T-cell (primary cell): Measurements from ENCODE around the gene WDR46. TPM values are rescaled to one million over a fixed set of nuclear protein-coding genes. Genes with fewer than 3 reads are reported as not detected.

Experiments used
- ATAC-seq, 4 experiments: fragments of 200-7000 bp in 3 of 4; fragments of 150-1000 bp in 1 of 4; cut with Tn5 transposase; replicated peaks in 1 of 4; 1 replicate in 3 of 4; 2 replicates in 1 of 4; pipeline ENCODE4 v1.10.0; 2021; ENCODE audit warnings: moderate library complexity in 3 of 4, mild to moderate bottlenecking in 2 of 4, moderate number of reproducible peaks in 1 of 4
- CTCF ChIA-PET, 2 donors: fragments of 300-600 bp; sonication (Branson Sonifier 250); formaldehyde crosslinking; loops; one replicate each; lab custom pipeline; 2022; ENCODE audit warnings: antibody characterized with exemption in 2 of 2; lab: Charles Lee
- POLR2A ChIA-PET, 2 donors: fragments of 300-600 bp; sonication (Branson Sonifier 250); formaldehyde crosslinking; loops; one replicate each; lab custom pipeline; 2022; ENCODE audit warnings: antibody characterized with exemption in 2 of 2; lab: Charles Lee
- DNase-seq, 35 experiments: peaks; one replicate each; pipeline versions ENCODE4 v3.0.0 to v3.0.0-alpha.2; 2013 to 2023
- H3K27ac ChIP-seq: one replicate; pipeline ENCODE4 v1.5.1; 2013; ENCODE audit warnings: low read length
- H3K27me3 ChIP-seq, 2 experiments: replicated peaks in 1 of 2; 1 replicate in 1 of 2; 2 replicates in 1 of 2; pipeline versions ENCODE4 v1.6.1 to v1.7.0; 2013; ENCODE audit warnings: low read length in 1 of 2, mixed read lengths in 1 of 2; ENCODE audit not compliant: control insufficient read depth in 2 of 2, insufficient read depth in 2 of 2; ENCODE audit errors: extremely low read depth in 1 of 2
- H3K36me3 ChIP-seq, 2 donors: 1 replicate in 1 of 2; 2 replicates in 1 of 2; pipeline versions ENCODE4 v1.6.1 to v1.7.0; 2013; ENCODE audit warnings: low read length in 1 of 2; ENCODE audit not compliant: control insufficient read depth in 2 of 2, insufficient read depth in 1 of 2; ENCODE audit errors: extremely low read depth in 1 of 2
- H3K4me1 ChIP-seq, 2 experiments: 1 replicate in 1 of 2; 2 replicates in 1 of 2; pipeline versions ENCODE4 v1.6.1 to v1.7.0; 2013; ENCODE audit warnings: low read length in 2 of 2, mixed read lengths in 1 of 2; ENCODE audit not compliant: insufficient read depth in 2 of 2, control insufficient read depth in 1 of 2; ENCODE audit errors: extremely low read depth in 1 of 2
- H3K4me3 ChIP-seq, 2 donors: 1 replicate in 1 of 2; 2 replicates in 1 of 2; pipeline versions ENCODE4 v1.5.1 to v1.7.0; 2013; ENCODE audit warnings: mild to moderate bottlenecking in 2 of 2, low read length in 1 of 2, moderate library complexity in 1 of 2; ENCODE audit not compliant: control insufficient read depth in 1 of 2; ENCODE audit errors: extremely low read depth in 1 of 2
- H3K9me3 ChIP-seq: 2 replicates; pipeline ENCODE4 v1.7.0; 2013
- H3K27ac Mint-ChIP-seq, 2 donors: one replicate each; pipeline ENCODE4 v1.8.0; 2020 to 2021; ENCODE audit warnings: mild to moderate bottlenecking in 2 of 2, mixed read lengths in 2 of 2
- H3K27me3 Mint-ChIP-seq, 2 donors: one replicate each; pipeline ENCODE4 v1.8.0; 2021 to 2022; ENCODE audit warnings: mixed read lengths in 2 of 2
- H3K36me3 Mint-ChIP-seq: one replicate; pipeline ENCODE4 v1.8.0; 2021; ENCODE audit warnings: mixed read lengths
- H3K4me1 Mint-ChIP-seq, 3 donors: one replicate each; pipeline ENCODE4 v1.8.0; 2020 to 2022; ENCODE audit warnings: mixed read lengths in 3 of 3, mild to moderate bottlenecking in 1 of 3
- H3K4me3 Mint-ChIP-seq, 3 donors: one replicate each; pipeline ENCODE4 v1.8.0; 2020 to 2022; ENCODE audit warnings: mild to moderate bottlenecking in 3 of 3, mixed read lengths in 3 of 3, moderate library complexity in 3 of 3
- H3K9me3 Mint-ChIP-seq, 3 donors: one replicate each; pipeline ENCODE4 v1.8.0; 2020 to 2022; ENCODE audit warnings: mixed read lengths in 3 of 3
- WGBS: methylation state at CpG from one replicate; pipeline ENCODE4 v1.1.5; 2013; ENCODE audit warnings: missing lambda C conversion rate; ENCODE audit not compliant: insufficient coverage; 5-methylcytosine and 5-hydroxymethylcytosine counted together
- total RNA-seq, 35 experiments: library from RNA in 6 of 35; stranded (reverse) in 6 of 35; fragments of 120-200 nt in 1 of 35; gene quantifications; one replicate each; pipeline versions ENCODE4 v1.2.1 to v1.2.4 and lab custom pipeline; 2013 to 2026

WDR46 gene
- total RNA-seq, 5 donors from 2014 or later (not counting 1 experiment from before 2014, with no cell fraction given): 38.3 to 74.4 (median 60.4) TPM

GRCh38 chr6:33294086-33294823 lies 5.2 kb upstream of the WDR46 start:
- Histone ChIP-seq H3K36me3 (peaks cover 3 to 61% of the 10 kb centered on the region in 2 donors), H3K27me3 (no peaks in the 10 kb centered on the region), H3K27ac (no peak overlapping the region), H3K4me3 (no peak overlapping the region), H3K4me1 (peaks cover 13 to 31% of the 10 kb centered on the region in 2 experiments), H3K9me3 (no peaks in the 10 kb centered on the region)
- Mint-ChIP-seq H3K4me3 (no peak overlapping the region), H3K4me1 (peaks cover 38 to 47% (median 41%) of the 10 kb centered on the region in 3 donors), H3K36me3 (peaks cover 30% of the 10 kb centered on the region), H3K27ac (peak overlapping the region; percentile 41 to 49), H3K27me3 (no peaks in the 10 kb centered on the region), H3K9me3 (no peaks in the 10 kb centered on the region)
- POLR2A ChIA-PET: no interaction called here
- DNase-seq (no peak), ATAC-seq (no peak)
- CTCF ChIA-PET: no interaction called here
- WGBS: 97% methylated on average over 8 of the region's 10 CpGs

GRCh38 chr6:33292996-33293682 lies 4.1 kb upstream of the WDR46 start:
- Mint-ChIP-seq H3K4me1 (peaks cover 44 to 55% (median 48%) of the 10 kb centered on the region in 3 donors), H3K4me3 (no peak overlapping the region), H3K36me3 (peaks cover 33% of the 10 kb centered on the region), H3K27me3 (no peaks in the 10 kb centered on the region), H3K27ac (no peak overlapping the region), H3K9me3 (no peaks in the 10 kb centered on the region)
- Histone ChIP-seq H3K4me1 (peaks cover 15 to 38% of the 10 kb centered on the region in 2 experiments), H3K9me3 (no peaks in the 10 kb centered on the region), H3K4me3 (no peak overlapping the region), H3K27ac (no peak overlapping the region), H3K27me3 (no peaks in the 10 kb centered on the region), H3K36me3 (peaks cover 3 to 61% of the 10 kb centered on the region in 2 donors)
- POLR2A ChIA-PET: no interaction called here
- ATAC-seq (no peak), DNase-seq (no peak)
- 100% methylated on average over 3 of the region's 16 CpGs for WGBS
- CTCF ChIA-PET: no interaction called here

DNA sequence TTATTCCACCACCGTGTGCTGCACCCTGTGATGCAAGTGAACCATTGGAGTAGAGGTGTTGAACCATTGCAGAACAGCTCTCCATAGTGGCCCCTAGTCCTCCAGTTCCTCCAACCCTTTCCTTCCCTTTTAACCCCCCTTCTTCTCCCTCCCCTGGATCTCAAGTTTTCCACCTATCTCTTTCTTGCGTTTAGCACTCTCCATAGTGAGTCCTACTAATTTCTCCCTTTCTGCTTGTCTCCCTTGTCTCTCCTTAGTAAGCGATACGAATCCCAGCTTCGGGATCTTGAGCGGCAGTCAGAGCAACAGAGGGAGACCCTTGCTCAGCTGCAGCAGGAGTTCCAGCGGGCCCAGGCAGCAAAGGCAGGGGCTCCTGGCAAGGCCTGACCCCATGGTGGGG lies 1.4 kb upstream of the WDR46 start:
- DNase-seq (no peak), ATAC-seq (no peak)
- H3K27me3 Mint-ChIP-seq: no peaks in the 10 kb centered on the region
- POLR2A ChIA-PET: interaction anchor here in 1 of 2 donors (2.8 kb wide), 1 partner anchor 13 kb away, joined by 10 read pairs; the partner anchor contains the start of gene B3GALT4
- peaks cover 8 to 54% of the 10 kb centered on the region in 2 donors for H3K36me3 ChIP-seq
- peak overlapping the region; percentile 93 to 96 (median 96) for H3K4me3 Mint-ChIP-seq
- peaks cover 44 to 51% (median 47%) of the 10 kb centered on the region in 3 donors for H3K4me1 Mint-ChIP-seq
- H3K27ac ChIP-seq: peak overlapping the region; percentile 65
- H3K9me3 ChIP-seq: no peaks in the 10 kb centered on the region
- H3K9me3 Mint-ChIP-seq: no peaks in the 10 kb centered on the region
- H3K27ac Mint-ChIP-seq: peak overlapping the region; percentile 92 to 96
- WGBS: 100% methylated on average over 1 of the region's 7 CpGs
- CTCF ChIA-PET: interaction anchor here in 1 of 2 donors (1.0 kb wide), 1 partner anchor 9 kb away, joined by 3 read pairs; no protein-coding TSS in a partner anchor
- peak overlapping the region in 1 of 2 donors; percentile 97 for H3K4me3 ChIP-seq
- peaks cover 13 to 33% of the 10 kb centered on the region in 2 experiments for H3K4me1 ChIP-seq
- no peaks in the 10 kb centered on the region for H3K27me3 ChIP-seq
- peaks cover 39% of the 10 kb centered on the region for H3K36me3 Mint-ChIP-seq

- ChIA-PET CTCF (interaction anchor here (0.5 to 2.4 kb wide), 9 partner anchors 9 to 435 kb away, joined by 4 to 11 read pairs (median 6); partner anchors contain the start of genes ZBTB22 (in 2 of the 2), B3GALT4 (in 1 of the 2), RPS18 (in 1 of the 2) and VPS52 (in 1 of the 2)), POLR2A (interaction anchor here (0.5 to 2.8 kb wide), 5 partner anchors 12 to 56 kb away, joined by 3 to 10 read pairs (median 3); partner anchors contain the start of gene B3GALT4 (in 2 of the 2))
- Mint-ChIP-seq H3K9me3 (no peaks in the 10 kb centered on the region), H3K4me1 (peaks cover 44 to 50% (median 47%) of the 10 kb centered on the region in 3 donors), H3K27ac (peak overlapping the region; percentile 92 to 96), H3K36me3 (peaks cover 39% of the 10 kb centered on the region), H3K27me3 (no peaks in the 10 kb centered on the region), H3K4me3 (peak overlapping the region; percentile 93 to 96 (median 96))
- ATAC-seq (peak in 1 of 4 experiments; percentile 25), DNase-seq (no peak)
- peaks cover 13 to 33% of the 10 kb centered on the region in 2 experiments for H3K4me1 ChIP-seq
- H3K4me3 ChIP-seq: peak overlapping the region; percentile 82 to 97
- no peaks in the 10 kb centered on the region for H3K9me3 ChIP-seq
- H3K27ac ChIP-seq: peak overlapping the region; percentile 65
- no peaks in the 10 kb centered on the region for H3K27me3 ChIP-seq
- WGBS: 0% methylated on average over 4 of the region's 14 CpGs
- H3K36me3 ChIP-seq: peaks cover 8 to 52% of the 10 kb centered on the region in 2 donors
Observed at GRCh38 chr6:33289784-33290315, 811 bp upstream of the WDR46 start.

DNA sequence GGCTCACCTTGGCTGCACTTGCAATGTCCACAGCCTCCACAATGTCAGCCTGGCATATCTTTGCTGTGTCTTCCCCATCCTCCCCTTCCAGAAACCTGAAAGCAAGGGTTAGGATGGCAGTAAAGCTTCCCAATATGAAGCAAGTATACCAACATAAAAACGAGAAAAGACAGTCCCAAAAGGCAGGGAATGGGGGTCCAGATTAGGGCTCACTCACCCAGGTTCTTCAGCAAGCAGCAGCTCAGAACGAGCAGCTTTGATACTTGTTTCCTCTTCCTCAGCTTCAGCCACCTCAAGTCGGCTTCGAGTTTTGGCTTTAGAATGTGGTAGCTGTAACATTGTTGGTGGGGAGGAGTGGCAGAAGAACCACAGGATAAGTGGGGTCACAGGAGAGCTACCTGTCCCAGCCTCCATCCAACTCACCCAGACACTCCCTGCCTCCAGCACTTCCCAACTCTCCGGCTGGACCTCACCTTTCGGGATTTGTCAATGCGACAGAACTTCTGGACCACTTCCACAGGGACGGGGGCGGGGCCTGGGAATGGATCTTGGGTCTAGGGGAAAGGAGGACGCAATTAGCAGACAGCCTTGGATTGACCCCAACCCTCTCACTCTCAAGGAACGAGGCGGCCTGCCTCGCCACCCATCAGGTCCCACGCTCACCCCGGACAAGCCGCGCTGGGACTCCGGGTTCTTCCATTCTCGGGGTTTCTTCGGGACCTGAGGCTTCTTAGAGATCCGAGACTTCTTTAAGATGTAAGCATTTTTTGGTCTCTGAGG lies 708 bp downstream of the WDR46 start:
- no peaks in the 10 kb centered on the region for H3K9me3 ChIP-seq
- peak overlapping the region; percentile 92 to 96 for H3K27ac Mint-ChIP-seq
- ChIA-PET POLR2A (interaction anchor here (0.8 to 2.8 kb wide), 5 partner anchors 9 to 17 kb away, joined by 3 to 10 read pairs (median 6); partner anchors contain the start of genes B3GALT4 (in 2 of the 2), RPS18 (in 1 of the 2) and VPS52 (in 1 of the 2)), CTCF (interaction anchor here (0.5 to 2.4 kb wide), 11 partner anchors 9 to 84 kb away, joined by 3 to 11 read pairs (median 4); partner anchors contain the start of genes B3GALT4 (in 1 of the 2), HSD17B8 (in 1 of the 2), RPS18 (in 1 of the 2) and VPS52 (in 1 of the 2))
- H3K27me3 Mint-ChIP-seq: no peaks in the 10 kb centered on the region
- H3K4me3 ChIP-seq: peak overlapping the region; percentile 82 to 97
- H3K9me3 Mint-ChIP-seq: no peaks in the 10 kb centered on the region
- peak in 1 of 4 experiments; percentile 2 for ATAC-seq
- no peaks in the 10 kb centered on the region for H3K27me3 ChIP-seq
- H3K4me1 ChIP-seq: peaks cover 13 to 33% of the 10 kb centered on the region in 2 experiments
- H3K4me1 Mint-ChIP-seq: peaks cover 44 to 50% (median 49%) of the 10 kb centered on the region in 3 donors
- no peak for DNase-seq
- peak overlapping the region; percentile 93 to 96 (median 96) for H3K4me3 Mint-ChIP-seq
- H3K27ac ChIP-seq: no peak overlapping the region
- H3K36me3 ChIP-seq: peaks cover 8 to 42% of the 10 kb centered on the region in 2 donors
- H3K36me3 Mint-ChIP-seq: peaks cover 39% of the 10 kb centered on the region
- WGBS: 2% methylated on average over 9 of the region's 21 CpGs
